IMR-90 (cell line): ENCODE results near the gene ADGRG3. TPM values are rescaled to one million over a fixed set of nuclear protein-coding genes. Genes with fewer than 3 reads are reported as not detected.

ENCODE experiments used
- ATAC-seq: fragments of 200-7000 bp; cut with Tn5 transposase; 2 replicates; pipeline ENCODE4 v1.9.1; 2020; ENCODE audit warnings: low read depth, mild to moderate bottlenecking, moderate library complexity
- BruUV-seq: library from RNA; stranded (reverse); fragments of 400-500 nt; replicated peaks from 2 replicates; lab custom pipeline; 2021; lab: Mats Ljungman, UMichigan
- CTCF ChIA-PET: fragments of 300-600 bp; formaldehyde crosslinking; extraction: SDS; loops from one replicate; lab custom pipeline; 2021; ENCODE audit warnings: antibody characterized with exemption; lab: Yijun Ruan, JAX
- POLR2A ChIA-PET: fragments of 300-600 bp; sonication (Branson Sonifier 250); formaldehyde crosslinking; loops from one replicate; lab custom pipeline; 2022; ENCODE audit warnings: antibody characterized with exemption; ENCODE audit not compliant: unreplicated experiment; lab: Charles Lee
- DNase-seq: peaks from one replicate; pipeline ENCODE4 v3.0.0; 2013
- H2AFZ ChIP-seq: replicated peaks from 2 replicates; pipeline ENCODE3; 2013; ENCODE audit warnings: low read length, mild to moderate bottlenecking; ENCODE audit not compliant: poor library complexity
- H2AK5ac ChIP-seq: 2 replicates; pipeline ENCODE4 v1.6.1; 2013; ENCODE audit warnings: low read depth, low read length, inconsistent platforms
- H2AK9ac ChIP-seq: replicated peaks from 2 replicates; pipeline ENCODE3; 2013; ENCODE audit warnings: mild to moderate bottlenecking, low read depth, low read length, moderate library complexity; ENCODE audit not compliant: poor library complexity
- H2BK120ac ChIP-seq: 2 replicates; pipeline ENCODE4 v1.6.1; 2013; ENCODE audit warnings: low read depth, low read length, inconsistent platforms
- H2BK15ac ChIP-seq: 3 replicates; pipeline ENCODE4 v1.6.1; 2013; ENCODE audit warnings: low read depth, low read length, inconsistent platforms
- H2BK20ac ChIP-seq: 2 replicates; pipeline ENCODE4 v1.6.1; 2013; ENCODE audit warnings: low read depth, mild to moderate bottlenecking, inconsistent platforms, low read length, moderate library complexity
- H2BK5ac ChIP-seq: 2 replicates; pipeline ENCODE4 v1.6.1; 2013; ENCODE audit warnings: mild to moderate bottlenecking, low read depth, low read length, inconsistent platforms; ENCODE audit not compliant: poor library complexity, severe bottlenecking
- H3K14ac ChIP-seq: replicated peaks from 2 replicates; pipeline ENCODE4 v1.6.1; 2013; ENCODE audit warnings: low read depth, low read length, inconsistent platforms
- H3K18ac ChIP-seq: 2 replicates; pipeline ENCODE4 v1.6.1; 2013; ENCODE audit warnings: low read depth, low read length, control low read depth
- H3K23ac ChIP-seq: 2 replicates; pipeline ENCODE4 v1.6.1; 2013; ENCODE audit warnings: low read depth, low read length, inconsistent platforms
- H3K27ac ChIP-seq: 2 replicates; pipeline ENCODE4 v1.5.1; 2013; ENCODE audit warnings: mild to moderate bottlenecking, control low read depth, low read length; ENCODE audit not compliant: insufficient read depth
- H3K27me3 ChIP-seq: 2 replicates; pipeline ENCODE4 v1.6.1; 2013; ENCODE audit warnings: low read length; ENCODE audit not compliant: control insufficient read depth, insufficient read depth
- H3K36me3 ChIP-seq: 2 replicates; pipeline ENCODE4 v1.6.1; 2013; ENCODE audit warnings: low read length, mixed read lengths; ENCODE audit not compliant: control insufficient read depth, insufficient read depth
- H3K4ac ChIP-seq: 2 replicates; pipeline ENCODE4 v1.6.1; 2013; ENCODE audit warnings: low read depth, low read length, inconsistent platforms
- H3K4me1 ChIP-seq: 2 replicates; pipeline ENCODE4 v1.6.1; 2013; ENCODE audit warnings: low read length, mixed read lengths; ENCODE audit not compliant: control insufficient read depth, insufficient read depth
- H3K4me2 ChIP-seq: 2 replicates; pipeline ENCODE4 v1.6.1; 2013; ENCODE audit warnings: low read depth, mild to moderate bottlenecking, control low read depth, low read length, moderate library complexity
- H3K4me3 ChIP-seq: 2 replicates; pipeline ENCODE4 v1.5.1; 2013; ENCODE audit warnings: low read depth, mild to moderate bottlenecking, control low read depth, low read length, moderate library complexity; ENCODE audit not compliant: insufficient read depth
- H3K56ac ChIP-seq: 2 replicates; pipeline ENCODE4 v1.6.1; 2013; ENCODE audit warnings: low read length, inconsistent platforms; ENCODE audit not compliant: insufficient read depth; ENCODE audit errors: extremely low read depth
- H3K79me1 ChIP-seq, 2 experiments: 2 replicates each; pipeline ENCODE4 v1.6.1; 2013; ENCODE audit warnings: low read length in 2 of 2, inconsistent platforms in 1 of 2, low read depth in 1 of 2
- H3K9ac ChIP-seq: 2 replicates; pipeline ENCODE4 v1.6.1; 2013; ENCODE audit warnings: low read depth, low read length, control low read depth
- H3K9me1 ChIP-seq: 2 replicates; pipeline ENCODE4 v1.6.1; 2013; ENCODE audit warnings: low read length, inconsistent platforms; ENCODE audit not compliant: insufficient read depth
- H3K9me3 ChIP-seq: 2 replicates; pipeline ENCODE4 v1.6.1; 2013; ENCODE audit warnings: low read length; ENCODE audit not compliant: control insufficient read depth, insufficient read depth
- H4K20me1 ChIP-seq: 2 replicates; pipeline ENCODE4 v1.6.1; 2013; ENCODE audit warnings: low read length, inconsistent platforms; ENCODE audit not compliant: insufficient read depth
- H4K5ac ChIP-seq: 2 replicates; pipeline ENCODE4 v1.6.1; 2013; ENCODE audit warnings: mild to moderate bottlenecking, low read depth, low read length, control low read depth
- H4K8ac ChIP-seq, 2 experiments: 2 replicates each; pipeline ENCODE4 v1.6.1; 2013; ENCODE audit warnings: low read depth in 2 of 2, low read length in 2 of 2, control low read depth in 1 of 2, inconsistent platforms in 1 of 2
- H4K91ac ChIP-seq: 2 replicates; pipeline ENCODE4 v1.6.1; 2013; ENCODE audit warnings: low read depth, low read length, inconsistent platforms; ENCODE audit not compliant: insufficient read depth
- BHLHE40 ChIP-seq: fragments of 150-350 bp; IDR thresholded peaks from 2 replicates; pipeline ENCODE4 v1.6.1; 2016; ENCODE audit warnings: mild to moderate bottlenecking, low read depth, low read length
- CEBPB ChIP-seq: IDR thresholded peaks from 2 replicates; pipeline ENCODE4 v1.6.1; 2012; ENCODE audit warnings: low read depth, low read length, improper control_type of control experiment
- CHD1 ChIP-seq: IDR thresholded peaks from 2 replicates; pipeline ENCODE4 v1.6.1; 2012; ENCODE audit warnings: low read depth, low read length, improper control_type of control experiment
- CTCF ChIP-seq: conservative IDR thresholded peaks from 2 replicates; pipeline ENCODE4 v1.5.1; 2012; ENCODE audit warnings: mild to moderate bottlenecking, low read depth, low read length, improper control_type of control experiment
- ELK1 ChIP-seq: fragments of 150-350 bp; IDR thresholded peaks from 2 replicates; pipeline ENCODE4 v1.6.1; 2016; ENCODE audit warnings: low read depth, mild to moderate bottlenecking, low read length, moderate library complexity, borderline replicate concordance
- FOS ChIP-seq: fragments of 150-350 bp; IDR thresholded peaks from 2 replicates; pipeline ENCODE4 v1.6.1; 2016; ENCODE audit warnings: low read depth, low read length
- MAFK ChIP-seq: IDR thresholded peaks from 2 replicates; pipeline ENCODE4 v1.6.1; 2012; ENCODE audit warnings: low read depth, low read length, improper control_type of control experiment
- MAZ ChIP-seq: IDR thresholded peaks from 2 replicates; pipeline ENCODE4 v1.6.1; 2012; ENCODE audit warnings: low read depth, mild to moderate bottlenecking, low read length, improper control_type of control experiment, moderate library complexity, borderline replicate concordance
- MXI1 ChIP-seq: IDR thresholded peaks from 2 replicates; pipeline ENCODE4 v1.6.1; 2012; ENCODE audit warnings: low read depth, mild to moderate bottlenecking, low read length, moderate library complexity, borderline replicate concordance
- NFE2L2 ChIP-seq: fragments of 150-350 bp; IDR thresholded peaks from 2 replicates; pipeline ENCODE4 v1.6.1; 2016; ENCODE audit warnings: low read depth, mild to moderate bottlenecking, low read length
- POLR2A ChIP-seq: IDR thresholded peaks from 2 replicates; pipeline ENCODE4 v1.6.1; 2012; ENCODE audit warnings: mild to moderate bottlenecking, low read depth, low read length
- RAD21 ChIP-seq: IDR thresholded peaks from 2 replicates; pipeline ENCODE4 v1.6.1; 2012; ENCODE audit warnings: low read length, improper control_type of control experiment
- RCOR1 ChIP-seq: IDR thresholded peaks from 2 replicates; pipeline ENCODE4 v1.6.1; 2012; ENCODE audit warnings: mild to moderate bottlenecking, low read length, improper control_type of control experiment; ENCODE audit not compliant: insufficient replicate concordance
- RFX5 ChIP-seq: IDR thresholded peaks from 2 replicates; pipeline ENCODE4 v1.8.0; 2012; ENCODE audit warnings: low read depth, mild to moderate bottlenecking, low read length, moderate library complexity
- SMC3 ChIP-seq: fragments of 150-350 bp; IDR thresholded peaks from 2 replicates; pipeline ENCODE4 v1.6.1; 2016; ENCODE audit warnings: low read depth, mild to moderate bottlenecking, antibody characterized with exemption, low read length, moderate library complexity
- WGBS, 2 experiments: methylation state at CpG; one replicate each; pipeline versions ENCODE4 v1.1.5 to v1.1.7; 2013; ENCODE audit warnings: missing lambda C conversion rate in 2 of 2; ENCODE audit not compliant: insufficient read length in 1 of 2; ENCODE audit errors: extremely low coverage in 2 of 2; 5-methylcytosine and 5-hydroxymethylcytosine counted together
- dilution Hi-C: fragments of 300-500 bp; cut with HindIII; formaldehyde crosslinking; loops from one replicate; pipeline ENCODE4 v1.14.3; 2018; ENCODE audit warnings: low sequenced_read_pairs; ENCODE audit not compliant: unreplicated experiment
- in situ Hi-C: fragments of 300-500 bp; cut with MboI; formaldehyde crosslinking; loops from 3 replicates; pipeline ENCODE4 v1.14.3; 2019; ENCODE audit warnings: low sequenced_read_pairs, inconsistent platforms, mixed read lengths
- intact Hi-C: fragments of 100-400 bp; cut with micrococcal nuclease; formaldehyde crosslinking; loops from 2 replicates; pipeline ENCODE4 v1.10.0; 2022
- polyA plus RNA-seq, 3 experiments: library from polyadenylated mRNA; depleted of rRNA; stranded (reverse); fragments of >200 nt; gene quantifications; 2 replicates each; pipeline ENCODE4 v1.2.3, GENCODE V29; 2012; ENCODE audit warnings: low replicate concordance in 1 of 3
- total RNA-seq: library from RNA; depleted of rRNA; stranded (reverse); fragments of >200 nt; gene quantifications from 2 replicates; pipeline ENCODE4 v1.2.3, GENCODE V29; 2012

The ADGRG3 gene
- total and polyA plus RNA-seq, 2 of the 4 experiments (the other 2 are of a cell fraction) = not detected

- Histone ChIP-seq H2AFZ (no peak overlapping the region), H3K27ac (no peak overlapping the region), H2AK9ac (peak overlapping the region; percentile 29), H3K4me2 (no peak overlapping the region), H2BK5ac (no peak overlapping the region), H3K27me3 (no peaks in the 10 kb centered on the region), H4K8ac (no peak overlapping the region), H4K5ac (no peak overlapping the region), H3K56ac (no peak overlapping the region), H4K91ac (peak overlapping the region; percentile 6; the same call in 1 of the 2 replicates), H3K36me3 (no peaks in the 10 kb centered on the region), H3K9me3 (no peaks in the 10 kb centered on the region), H2BK20ac (peak overlapping the region; percentile 28; the same call in 1 of the 2 replicates), H3K23ac (no peak overlapping the region), H3K79me1 (peaks cover 0 to 5% of the 10 kb centered on the region in 2 experiments; a peak in 1 of 4 replicates), H2BK120ac (no peak overlapping the region; the same call in 1 of the 2 replicates), H2AK5ac (peak overlapping the region; percentile 39), H3K4me1 (peaks cover 24% of the 10 kb centered on the region), H3K18ac (no peak overlapping the region), H3K4me3 (no peak overlapping the region), H3K9me1 (peaks cover 14% of the 10 kb centered on the region), H2BK15ac (no peak overlapping the region), H3K4ac (no peak overlapping the region), H4K20me1 (no peaks in the 10 kb centered on the region; the same call in 1 of the 2 replicates), H3K14ac (no peak overlapping the region), H3K9ac (no peak overlapping the region)
- TF ChIP-seq CHD1 = no peak
- no peak for TF ChIP-seq FOS
- no peak for TF ChIP-seq BHLHE40
- no peak for TF ChIP-seq CEBPB
- TF ChIP-seq CTCF = no peak
- TF ChIP-seq POLR2A = no peak
- TF ChIP-seq RCOR1 = no peak
- TF ChIP-seq RFX5 = no peak
- no peak for TF ChIP-seq RAD21
- no peak for TF ChIP-seq SMC3
- no peak for TF ChIP-seq ELK1
- TF ChIP-seq MXI1 = no peak
- TF ChIP-seq MAFK = no peak
- no peak for TF ChIP-seq MAZ
- TF ChIP-seq NFE2L2 = no peak
- ATAC-seq = no peak
- intact Hi-C loops = no loop called here
- dilution Hi-C loops = no loop called here
- BruUV-seq = no TSS peak
- ChIA-PET POLR2A (no interaction called here), CTCF (no interaction called here)
- in situ Hi-C loops = no loop called here
- WGBS, 2 experiments = 80% methylated on average over 5 of the region's 22 CpGs; no CpG with 5 or more reads in 1 of the 2 experiments
- DNase-seq = no peak
Observed at GRCh38 chr16:57629516-57630406, 38.3 kb upstream of the ADGRG3 start.
